PC-9 (cell line): ENCODE results near the gene SPATA31D3. TPM values are rescaled to one million over a fixed set of nuclear protein-coding genes. Genes with fewer than 3 reads are reported as not detected.

ENCODE experiments used
- BruUV-seq: library from RNA; stranded (reverse); fragments of 400-500 nt; replicated peaks from 2 replicates; lab custom pipeline; 2021; lab: Mats Ljungman, UMichigan
- CTCF ChIA-PET: fragments of 300-600 bp; sonication (Branson Sonifier 250); formaldehyde crosslinking; loops from one replicate; lab custom pipeline; 2022; ENCODE audit warnings: antibody characterized with exemption; lab: Charles Lee
- POLR2A ChIA-PET: fragments of 300-600 bp; sonication (Branson Sonifier 250); formaldehyde crosslinking; loops from one replicate; lab custom pipeline; 2022; ENCODE audit warnings: antibody characterized with exemption; ENCODE audit not compliant: unreplicated experiment; lab: Charles Lee
- DNase-seq, 2 experiments: peaks; one replicate each; pipeline versions ENCODE4 v3.0.0 to v3.0.0-alpha.2; 2015 to 2022; ENCODE audit warnings: mixed read lengths in 1 of 2
- H2AFZ ChIP-seq: fragments of 200-600 bp; sonication (generic); 2 replicates; pipeline ENCODE4 v1.8.1; 2017; ENCODE audit warnings: antibody characterized with exemption
- H3F3A ChIP-seq: fragments of 200-600 bp; sonication (generic); 2 replicates; pipeline ENCODE4 v1.8.1; 2017; ENCODE audit warnings: antibody characterized with exemption, mild to moderate bottlenecking, low read depth; ENCODE audit not compliant: insufficient read depth
- H3K27ac ChIP-seq: fragments of 200-600 bp; sonication (generic); 2 replicates; pipeline ENCODE4 v1.6.1; 2016; ENCODE audit warnings: mixed run types
- H3K27me3 ChIP-seq: fragments of 200-600 bp; sonication (generic); 2 replicates; pipeline ENCODE4 v1.6.1; 2016; ENCODE audit warnings: low read depth, mixed run types; ENCODE audit not compliant: insufficient read depth
- H3K36me3 ChIP-seq: fragments of 200-600 bp; sonication (generic); 2 replicates; pipeline ENCODE4 v1.6.1; 2016; ENCODE audit warnings: low read depth, mixed run types
- H3K4me1 ChIP-seq: fragments of 200-600 bp; sonication (generic); replicated peaks from 2 replicates; pipeline ENCODE4 v1.6.1; 2016; ENCODE audit warnings: mixed run types; ENCODE audit not compliant: insufficient read depth
- H3K4me2 ChIP-seq: fragments of 200-600 bp; sonication (generic); 2 replicates; pipeline ENCODE4 v1.6.1; 2017; ENCODE audit warnings: mixed run types
- H3K4me3 ChIP-seq: fragments of 200-600 bp; sonication (generic); 2 replicates; pipeline ENCODE4 v1.6.1; 2016; ENCODE audit warnings: mixed run types
- H3K79me2 ChIP-seq: fragments of 200-600 bp; sonication (generic); 2 replicates; pipeline ENCODE4 v1.6.1; 2017; ENCODE audit warnings: low read depth, mixed run types
- H3K9me2 ChIP-seq: fragments of 200-600 bp; sonication (generic); 2 replicates; pipeline ENCODE4 v1.8.1; 2017; ENCODE audit warnings: mild to moderate bottlenecking; ENCODE audit not compliant: insufficient read depth
- H3K9me3 ChIP-seq: fragments of 200-600 bp; sonication (generic); 2 replicates; pipeline ENCODE4 v1.8.1; 2016; ENCODE audit warnings: low read depth; ENCODE audit not compliant: insufficient read depth
- H4K20me1 ChIP-seq: fragments of 200-600 bp; sonication (generic); 2 replicates; pipeline ENCODE4 v1.8.1; 2017; ENCODE audit not compliant: insufficient read depth
- CTCF ChIP-seq: fragments of 200-600 bp; sonication (generic); conservative IDR thresholded peaks from 2 replicates; pipeline ENCODE4 v1.6.1; 2017; ENCODE audit warnings: mixed run types, antibody characterized with exemption, mild to moderate bottlenecking, moderate library complexity
- EZH2 ChIP-seq: fragments of 200-600 bp; sonication (generic); IDR thresholded peaks from 2 replicates; pipeline ENCODE4 v1.8.0; 2017; ENCODE audit warnings: antibody characterized with exemption, low read depth
- intact Hi-C: fragments of 100-400 bp; cut with micrococcal nuclease; formaldehyde crosslinking; loops from one replicate; pipeline ENCODE4 v1.10.0; 2022; ENCODE audit not compliant: unreplicated experiment
- total RNA-seq: library from RNA; stranded (reverse); gene quantifications from 2 replicates; pipeline ENCODE4 v1.2.3, GENCODE V29; 2021

Gene SPATA31D3
- total RNA-seq, 1 experiment from 2014 or later: not detected

- Histone ChIP-seq H3K27ac (no peak overlapping the region), H3K4me3 (no peak overlapping the region), H3K4me1 (no peaks in the 10 kb centered on the region), H3K36me3 (no peaks in the 10 kb centered on the region), H3K4me2 (no peak overlapping the region), H3K27me3 (no peaks in the 10 kb centered on the region), H3K9me3 (no peaks in the 10 kb centered on the region), H2AFZ (no peak overlapping the region), H3F3A (no peaks in the 10 kb centered on the region), H3K79me2 (no peaks in the 10 kb centered on the region), H4K20me1 (no peaks in the 10 kb centered on the region), H3K9me2 (no peaks in the 10 kb centered on the region)
- intact Hi-C loops: no loop called here
- no TSS peak for BruUV-seq
- DNase-seq: no peak
- CTCF ChIA-PET: no interaction called here
- POLR2A ChIA-PET: no interaction called here
- TF ChIP-seq CTCF (no peak), EZH2 (no peak)
These were observed 37.3 kb downstream of the SPATA31D3 start for GRCh38 chr9:81980568-81980967.

- Histone ChIP-seq H3K4me2 (no peak overlapping the region), H3K79me2 (no peaks in the 10 kb centered on the region), H3K27me3 (no peaks in the 10 kb centered on the region), H3K4me3 (no peak overlapping the region), H3K36me3 (no peaks in the 10 kb centered on the region), H3K4me1 (no peaks in the 10 kb centered on the region), H3K9me3 (no peaks in the 10 kb centered on the region), H3K27ac (no peak overlapping the region), H4K20me1 (no peaks in the 10 kb centered on the region), H2AFZ (no peak overlapping the region), H3K9me2 (no peaks in the 10 kb centered on the region), H3F3A (no peaks in the 10 kb centered on the region)
- POLR2A ChIA-PET: interaction anchor here (0.7 kb wide), 1 partner anchor 638 kb away, joined by 8 read pairs; no protein-coding TSS in a partner anchor
- no peak for TF ChIP-seq CTCF
- no peak for TF ChIP-seq EZH2
- BruUV-seq: no TSS peak
- CTCF ChIA-PET: no interaction called here
- intact Hi-C loops: no loop called here
- DNase-seq: no peak
These were observed 38.6 kb downstream of the SPATA31D3 start for GRCh38 chr9:81981883-81982282.

GRCh38 chr9:81984928-81985327 is 41.6 kb downstream of the SPATA31D3 start:
- intact Hi-C loops: no loop called here
- no peak overlapping the region for H3K27ac ChIP-seq
- POLR2A ChIA-PET: no interaction called here
- CTCF ChIA-PET: no interaction called here
- no peaks in the 10 kb centered on the region for H3K36me3 ChIP-seq
- TF ChIP-seq EZH2 (no peak), CTCF (no peak)
- no peaks in the 10 kb centered on the region for H3K27me3 ChIP-seq
- DNase-seq: no peak
- BruUV-seq: no TSS peak
- H3K4me2 ChIP-seq: no peak overlapping the region
- no peak overlapping the region for H2AFZ ChIP-seq
- no peaks in the 10 kb centered on the region for H3F3A ChIP-seq
- no peaks in the 10 kb centered on the region for H3K4me1 ChIP-seq
- no peak overlapping the region for H3K4me3 ChIP-seq
- H3K9me2 ChIP-seq: no peaks in the 10 kb centered on the region
- no peaks in the 10 kb centered on the region for H3K79me2 ChIP-seq
- no peaks in the 10 kb centered on the region for H3K9me3 ChIP-seq
- no peaks in the 10 kb centered on the region for H4K20me1 ChIP-seq
